T-helper 17 cell (primary cell): ENCODE measurements around the gene NOP14. TPM values are rescaled to one million over a fixed set of nuclear protein-coding genes. Genes with fewer than 3 reads are reported as not detected.
"Not testable (repeated sequence)": the region's sequence is repeated elsewhere in the genome, so short reads cannot be mapped to it uniquely, and the experiment has no call there.

ENCODE experiments used
- ATAC-seq: fragments of 150-1000 bp; cut with Tn5 transposase; 2 replicates; pipeline ENCODE4 v1.10.0; 2021; ENCODE audit warnings: mild to moderate bottlenecking, moderate library complexity
- DNase-seq, 3 donors: peaks; one replicate each; pipeline versions ENCODE4 v3.0.0 to v3.0.0-alpha.2; 2020 to 2021
- H3K9me3 ChIP-seq: one replicate; pipeline ENCODE4 v1.7.0; 2013; ENCODE audit warnings: low read length, mild to moderate bottlenecking; ENCODE audit not compliant: control insufficient read depth, poor library complexity, severe bottlenecking
- H3K27ac Mint-ChIP-seq: one replicate; pipeline ENCODE4 v1.8.0; 2022; ENCODE audit warnings: mild to moderate bottlenecking, moderate library complexity, mixed read lengths
- H3K27me3 Mint-ChIP-seq: one replicate; pipeline ENCODE4 v1.8.0; 2022; ENCODE audit warnings: mixed read lengths
- H3K36me3 Mint-ChIP-seq: one replicate; pipeline ENCODE4 v1.8.0; 2022; ENCODE audit warnings: low read depth, mixed read lengths
- H3K4me1 Mint-ChIP-seq: one replicate; pipeline ENCODE4 v1.8.0; 2022; ENCODE audit warnings: mild to moderate bottlenecking, mixed read lengths
- H3K4me3 Mint-ChIP-seq: one replicate; pipeline ENCODE4 v1.8.0; 2022; ENCODE audit warnings: mild to moderate bottlenecking, moderate library complexity, mixed read lengths
- total RNA-seq, 4 donors: library from RNA in 2 of 4; stranded (reverse) in 2 of 4; gene quantifications; one replicate each; pipeline ENCODE4 v1.2.3 and lab custom pipeline; 2022 to 2026

Gene NOP14
- total RNA-seq, 2 donors from 2014 or later, result 32.8 to 34.0 TPM

DNA sequence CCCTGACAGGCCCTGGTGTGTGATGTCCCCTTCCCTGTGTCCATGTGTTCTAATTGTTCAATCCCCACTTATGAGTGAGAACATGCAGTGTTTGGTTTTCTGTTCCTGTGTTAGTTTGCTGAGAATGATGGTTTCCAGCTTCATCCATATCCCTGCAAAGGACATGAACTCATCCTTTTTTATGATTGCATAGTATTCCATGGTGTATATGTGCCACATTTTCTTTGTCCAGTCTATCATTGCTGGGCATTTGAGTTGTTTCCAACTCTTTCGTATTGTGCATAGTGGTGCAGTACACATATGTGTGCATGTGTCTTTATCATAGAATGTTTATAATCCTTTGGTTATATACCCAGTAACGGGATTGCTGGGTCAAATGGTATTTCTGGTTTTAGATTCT lies 46.5 kb downstream of the NOP14 start:
- ATAC-seq, H3K4me3 Mint-ChIP-seq: not testable (repeated sequence)
- peak overlapping the region; percentile 24 for H3K27ac Mint-ChIP-seq

DNA sequence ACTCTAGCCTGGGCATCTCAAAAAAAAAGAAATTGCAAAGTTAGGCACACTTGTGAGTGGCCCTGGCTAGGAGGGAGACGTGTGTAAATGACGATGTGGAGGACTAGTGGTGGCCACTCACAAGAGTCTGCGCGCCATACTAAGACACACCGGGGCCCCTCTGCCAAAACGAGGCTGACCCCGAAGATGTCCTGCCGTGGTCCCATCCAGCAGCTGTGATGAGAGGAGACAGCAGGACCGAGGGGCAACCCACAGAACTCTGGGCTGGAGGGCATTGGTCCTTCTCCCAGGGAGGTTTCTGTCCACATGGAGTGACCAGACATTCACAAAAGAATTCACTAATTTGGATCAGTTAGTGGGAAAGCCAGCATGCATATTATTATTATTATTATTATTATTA lies 47.4 kb downstream of the NOP14 start:
- Mint-ChIP-seq H3K27ac (no peak overlapping the region), H3K27me3 (no peaks in the 10 kb centered on the region), H3K4me3 (no peak overlapping the region), H3K36me3 (peaks cover 17% of the 10 kb centered on the region), H3K4me1 (peaks cover 31% of the 10 kb centered on the region)
- DNase-seq (no peak), ATAC-seq (no peak)
- H3K9me3 ChIP-seq, result no peaks in the 10 kb centered on the region

More for the DNA sequence above, 46.5 kb downstream of the NOP14 start:
- Mint-ChIP-seq H3K4me1 (peaks cover 38% of the 10 kb centered on the region), H3K36me3 (peaks cover 18% of the 10 kb centered on the region)
- DNase-seq, H3K27me3 Mint-ChIP-seq, H3K9me3 ChIP-seq: not testable (repeated sequence)

DNA sequence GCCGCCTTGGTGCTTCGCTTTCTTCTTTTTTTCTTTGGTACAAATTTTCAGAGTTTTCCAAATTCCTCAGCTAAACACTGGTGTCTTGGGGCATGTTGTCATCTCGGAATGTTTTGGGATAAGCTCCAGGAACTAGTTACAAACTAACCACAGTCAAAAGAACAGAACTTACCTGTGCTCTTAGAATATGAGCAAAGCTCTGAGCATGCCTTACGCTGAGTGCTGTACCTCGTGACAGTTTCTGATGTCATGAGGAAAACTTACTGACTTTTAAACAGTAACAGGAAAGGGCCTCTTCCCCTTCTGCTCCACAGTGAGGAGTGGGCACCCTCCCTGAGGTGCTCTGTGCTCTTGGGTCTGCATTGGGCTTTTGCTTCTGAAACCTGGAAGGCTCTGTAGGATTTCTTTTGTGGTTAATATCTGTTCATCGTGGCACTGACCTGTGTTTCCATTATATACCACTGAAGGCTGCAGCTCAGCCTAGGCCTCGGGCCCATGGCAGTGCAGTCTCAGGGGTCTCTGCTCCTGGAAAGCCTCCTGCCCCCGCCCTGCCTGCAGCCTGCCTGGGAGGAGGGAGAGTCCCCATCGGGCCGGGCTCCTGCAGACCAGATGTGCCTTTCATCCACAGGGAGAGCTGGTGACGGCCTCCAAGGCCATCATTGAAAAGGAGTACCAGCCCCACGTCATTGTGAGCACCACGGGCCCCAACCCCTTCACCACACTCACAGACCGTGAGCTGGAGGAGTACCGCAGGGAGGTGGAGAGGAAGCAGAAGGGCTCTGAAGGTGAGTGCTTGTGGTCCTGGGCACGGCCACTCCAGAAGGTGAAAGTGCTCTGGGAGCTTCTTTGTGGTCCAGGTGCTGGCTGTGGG lies 48.7 kb downstream of the NOP14 start:
- ATAC-seq, result no peak
- no peaks in the 10 kb centered on the region for H3K9me3 ChIP-seq
- Mint-ChIP-seq H3K27me3 (no peaks in the 10 kb centered on the region), H3K4me3 (no peak overlapping the region), H3K36me3 (peaks cover 12% of the 10 kb centered on the region), H3K27ac (no peak overlapping the region), H3K4me1 (peaks cover 23% of the 10 kb centered on the region)
- DNase-seq, result no peak

GRCh38 chr4:2913168-2913567 lies 50.0 kb downstream of the NOP14 start:
- H3K27ac Mint-ChIP-seq, result peak overlapping the region; percentile 63
- no peaks in the 10 kb centered on the region for H3K9me3 ChIP-seq
- ATAC-seq (no peak), DNase-seq (no peak)
- no peak overlapping the region for H3K4me3 Mint-ChIP-seq
- no peaks in the 10 kb centered on the region for H3K27me3 Mint-ChIP-seq
- H3K36me3 Mint-ChIP-seq, result peaks cover 10% of the 10 kb centered on the region
- peaks cover 18% of the 10 kb centered on the region for H3K4me1 Mint-ChIP-seq

DNA sequence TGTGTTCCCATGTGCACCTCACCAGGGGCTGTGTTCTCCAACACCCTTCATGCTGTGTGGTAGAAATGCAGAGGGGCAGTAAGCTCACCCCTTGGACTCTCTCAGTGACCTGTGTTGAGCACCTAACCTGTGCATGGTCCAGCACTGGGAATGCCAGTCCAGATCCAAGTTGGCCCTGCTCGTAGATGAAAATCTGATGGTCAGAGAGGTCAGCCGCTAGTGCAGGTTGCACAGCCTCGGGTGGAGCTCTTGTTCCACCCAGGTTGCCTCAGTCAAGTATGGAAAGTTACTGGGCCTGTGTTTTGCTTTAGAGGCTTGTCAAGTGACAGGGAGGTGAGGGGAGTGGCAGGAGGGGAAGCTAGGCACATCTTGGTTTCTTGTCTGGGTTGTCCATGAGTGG lies 51.3 kb downstream of the NOP14 start:
- Mint-ChIP-seq H3K36me3 (peaks cover 6% of the 10 kb centered on the region), H3K27ac (no peak overlapping the region), H3K4me1 (peaks cover 12% of the 10 kb centered on the region), H3K27me3 (no peaks in the 10 kb centered on the region), H3K4me3 (no peak overlapping the region)
- ATAC-seq (no peak), DNase-seq (no peak)
- no peaks in the 10 kb centered on the region for H3K9me3 ChIP-seq

DNA sequence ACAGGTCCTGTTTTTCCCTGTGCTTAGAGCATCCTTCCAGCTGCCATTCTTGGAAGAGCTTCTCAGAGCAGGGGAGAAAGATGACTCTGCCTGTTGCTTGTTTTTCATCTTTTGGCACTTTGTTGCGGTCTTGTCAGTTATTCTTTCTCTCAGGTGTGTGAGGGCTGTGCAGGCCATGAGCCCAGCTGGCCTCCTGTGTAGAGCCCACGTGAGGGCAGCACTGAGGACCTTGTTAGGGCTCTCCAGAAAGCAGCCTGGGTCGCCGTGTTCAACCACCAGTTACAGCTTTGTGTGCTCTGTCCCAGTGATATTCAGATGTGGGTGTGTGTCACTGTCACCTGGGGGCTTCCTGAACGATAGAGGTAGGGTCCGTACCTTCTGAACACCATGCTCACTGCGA lies 52.8 kb downstream of the NOP14 start:
- H3K27me3 Mint-ChIP-seq, result no peaks in the 10 kb centered on the region

DNA sequence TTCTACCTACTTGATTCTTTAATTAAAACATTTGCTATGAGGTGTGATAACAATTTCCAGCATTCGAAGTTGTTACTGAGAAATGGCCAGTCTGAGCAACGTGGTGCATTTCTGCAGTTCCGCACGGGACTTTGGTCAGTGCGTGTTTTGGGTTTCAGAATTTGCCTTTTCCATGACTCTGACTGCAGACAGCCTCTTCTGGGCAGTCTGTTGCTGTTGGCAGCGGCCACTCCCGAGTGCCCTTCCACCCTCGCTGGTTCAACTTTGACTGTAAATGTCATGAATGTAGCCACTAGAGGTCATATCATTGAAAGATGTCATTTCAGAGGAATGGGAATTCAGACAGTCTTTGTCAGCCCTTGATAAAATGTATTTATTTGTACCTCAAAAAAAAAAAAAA lies 53.6 kb downstream of the NOP14 start:
- Mint-ChIP-seq H3K27me3 (no peaks in the 10 kb centered on the region), H3K27ac (peak overlapping the region; percentile 8)

More for the DNA sequence above, 52.8 kb downstream of the NOP14 start:
- ATAC-seq (no peak), DNase-seq (no peak)
- H3K4me3 Mint-ChIP-seq, result no peak overlapping the region
- no peaks in the 10 kb centered on the region for H3K9me3 ChIP-seq
- H3K27ac Mint-ChIP-seq, result peak overlapping the region; percentile 43
- peaks cover 3% of the 10 kb centered on the region for H3K36me3 Mint-ChIP-seq
- H3K4me1 Mint-ChIP-seq, result peaks cover 20% of the 10 kb centered on the region

GRCh38 chr4:2908686-2909085 lies 54.5 kb downstream of the NOP14 start:
- Mint-ChIP-seq H3K4me3 (no peak overlapping the region), H3K4me1 (peaks cover 16% of the 10 kb centered on the region), H3K36me3 (no peaks in the 10 kb centered on the region)

More for the DNA sequence above, 53.6 kb downstream of the NOP14 start:
- ATAC-seq, result no peak
- Mint-ChIP-seq H3K4me3 (no peak overlapping the region), H3K36me3 (peaks cover 1% of the 10 kb centered on the region), H3K4me1 (peaks cover 17% of the 10 kb centered on the region)
- DNase-seq, result no peak
- no peaks in the 10 kb centered on the region for H3K9me3 ChIP-seq

DNA sequence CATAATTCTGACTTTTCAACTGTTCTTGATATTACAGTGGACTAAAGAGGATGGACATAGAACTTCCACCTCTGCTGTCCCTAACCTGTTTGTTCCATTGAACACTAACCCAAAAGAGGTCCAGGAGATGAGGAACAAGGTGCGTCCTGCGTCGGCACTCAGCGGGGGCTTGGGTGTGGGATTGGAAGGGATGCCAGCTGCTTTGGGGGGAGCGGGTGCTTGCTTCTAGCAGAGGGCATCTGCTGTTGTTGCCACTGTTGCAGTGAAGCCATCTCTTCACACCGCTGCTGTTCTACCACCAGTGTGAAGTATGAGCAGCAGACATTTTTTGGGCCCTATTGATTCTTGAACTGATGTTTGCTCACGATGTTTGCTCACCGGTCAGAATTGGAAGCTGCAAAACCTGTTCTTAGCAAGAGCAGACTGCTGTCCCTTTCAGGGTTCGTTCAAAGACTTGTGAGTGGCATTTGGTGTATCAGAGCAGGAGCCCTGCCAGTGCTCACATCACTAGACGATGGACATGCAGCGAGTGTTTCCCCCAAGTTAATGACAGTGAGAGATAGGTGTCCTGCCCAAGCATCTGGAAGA lies 55.4 kb downstream of the NOP14 start:
- DNase-seq (no peak), ATAC-seq (no peak)
- no peaks in the 10 kb centered on the region for H3K9me3 ChIP-seq
- Mint-ChIP-seq H3K27ac (no peak overlapping the region), H3K4me1 (peaks cover 16% of the 10 kb centered on the region), H3K4me3 (no peak overlapping the region), H3K27me3 (no peaks in the 10 kb centered on the region), H3K36me3 (no peaks in the 10 kb centered on the region)

More at GRCh38 chr4:2908686-2909085, 54.5 kb downstream of the NOP14 start:
- DNase-seq (no peak), ATAC-seq (no peak)
- H3K9me3 ChIP-seq, result no peaks in the 10 kb centered on the region
- H3K27me3 Mint-ChIP-seq, result no peaks in the 10 kb centered on the region
- H3K27ac Mint-ChIP-seq, result no peak overlapping the region

DNA sequence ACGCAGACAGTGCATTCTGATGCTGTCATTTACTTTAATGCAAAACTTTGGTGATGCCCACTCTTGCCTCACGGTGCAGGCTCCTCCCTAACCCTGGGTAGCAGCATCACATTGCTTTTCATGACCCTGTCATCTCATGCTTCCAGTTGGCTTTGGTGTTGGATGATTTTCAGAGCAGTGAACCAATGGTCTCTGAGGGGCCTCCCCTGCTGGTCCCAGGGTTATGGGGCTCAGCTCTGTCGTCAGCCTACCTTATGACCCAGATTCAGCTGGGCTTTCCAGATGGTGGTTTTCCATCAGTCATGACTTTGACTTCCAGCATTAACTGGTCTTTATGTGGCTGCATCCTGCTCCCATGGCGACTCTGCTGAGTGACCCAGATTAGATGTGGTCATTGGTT lies 56.0 kb downstream of the NOP14 start:
- no peak overlapping the region for H3K4me3 Mint-ChIP-seq
- H3K9me3 ChIP-seq, result no peaks in the 10 kb centered on the region
- no peaks in the 10 kb centered on the region for H3K27me3 Mint-ChIP-seq
- H3K36me3 Mint-ChIP-seq, result no peaks in the 10 kb centered on the region
- peaks cover 16% of the 10 kb centered on the region for H3K4me1 Mint-ChIP-seq
- DNase-seq, result no peak
- no peak overlapping the region for H3K27ac Mint-ChIP-seq
- ATAC-seq, result peak; percentile 42

DNA sequence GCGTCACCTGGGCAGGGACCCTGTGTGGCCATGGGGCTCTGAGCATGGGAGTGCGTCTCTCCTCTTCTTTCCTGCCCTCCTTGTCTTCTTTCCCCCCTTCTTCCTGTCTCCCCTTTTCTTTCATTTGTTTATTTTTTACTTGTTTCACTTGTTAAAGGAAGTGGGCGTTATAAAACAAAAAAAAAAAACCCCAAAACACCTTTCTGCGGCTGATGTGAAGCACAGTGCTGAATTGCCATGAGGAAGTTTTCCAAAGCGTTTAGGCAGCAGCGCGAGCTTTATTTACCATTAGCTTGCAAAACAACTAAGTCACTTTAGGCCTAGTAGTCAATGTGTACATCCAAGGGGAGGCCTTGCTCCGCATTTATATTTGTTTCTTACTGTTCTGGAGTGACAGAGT lies 57.0 kb downstream of the NOP14 start:
- no peaks in the 10 kb centered on the region for H3K36me3 Mint-ChIP-seq
- no peaks in the 10 kb centered on the region for H3K9me3 ChIP-seq
- H3K27ac Mint-ChIP-seq, result peak overlapping the region; percentile 88
- H3K4me3 Mint-ChIP-seq, result peak overlapping the region; percentile 31
- no peaks in the 10 kb centered on the region for H3K27me3 Mint-ChIP-seq
- DNase-seq (no peak), ATAC-seq (no peak)
- H3K4me1 Mint-ChIP-seq, result peaks cover 16% of the 10 kb centered on the region

- no peaks in the 10 kb centered on the region for H3K9me3 ChIP-seq
- Mint-ChIP-seq H3K27ac (peak overlapping the region; percentile 88), H3K27me3 (no peaks in the 10 kb centered on the region), H3K4me3 (no peak overlapping the region), H3K36me3 (peaks cover 4% of the 10 kb centered on the region), H3K4me1 (peaks cover 21% of the 10 kb centered on the region)
- ATAC-seq (no peak), DNase-seq (no peak)
Observed at GRCh38 chr4:2905544-2905943, 57.7 kb downstream of the NOP14 start.

- H3K4me3 Mint-ChIP-seq, result no peak overlapping the region
- DNase-seq, result no peak
- ATAC-seq, result no peak
- peaks cover 11% of the 10 kb centered on the region for H3K36me3 Mint-ChIP-seq
- H3K27me3 Mint-ChIP-seq, result no peaks in the 10 kb centered on the region
- H3K27ac Mint-ChIP-seq, result peak overlapping the region; percentile 29
- peaks cover 19% of the 10 kb centered on the region for H3K4me1 Mint-ChIP-seq
- no peaks in the 10 kb centered on the region for H3K9me3 ChIP-seq
Observed at GRCh38 chr4:2902126-2902525, 61.1 kb downstream of the NOP14 start.
